ENCODE measurements around the gene PHF3. TPM values are rescaled to one million over a fixed set of nuclear protein-coding genes. Genes with fewer than 3 reads are reported as not detected.

Gene PHF3
- total RNA-seq, 1 donor from 2014 or later, result 50.6 TPM

- no peak overlapping the region for H3K27ac Mint-ChIP-seq
- H3K36me3 Mint-ChIP-seq, result no peaks in the 10 kb centered on the region
- no peaks in the 10 kb centered on the region for H3K4me1 Mint-ChIP-seq (ENCODE audit: unreplicated experiment)
- peaks cover 7% of the 10 kb centered on the region for H3K9me3 Mint-ChIP-seq
- DNase-seq (ENCODE audit: extremely low spot score, unreplicated experiment), result no peak
- no peaks in the 10 kb centered on the region for H3K27me3 Mint-ChIP-seq
- no peak overlapping the region for H3K4me3 Mint-ChIP-seq
- no peak for TF ChIP-seq CTCF (conservative IDR thresholded peaks at IDR 0.05)
Observed at GRCh38 chr6:63739094-63739687, 103.6 kb downstream of the PHF3 start.

- Mint-ChIP-seq H3K27me3 (no peaks in the 10 kb centered on the region), H3K4me3 (no peak overlapping the region), H3K27ac (no peak overlapping the region), H3K36me3 (no peaks in the 10 kb centered on the region), H3K4me1 (ENCODE audit: unreplicated experiment) (no peaks in the 10 kb centered on the region), H3K9me3 (peaks cover 2% of the 10 kb centered on the region)
- DNase-seq (ENCODE audit: extremely low spot score, unreplicated experiment), result no peak
- no peak for TF ChIP-seq CTCF (conservative IDR thresholded peaks at IDR 0.05)
Observed at GRCh38 chr6:63740709-63741108, 105.1 kb downstream of the PHF3 start.

- no peaks in the 10 kb centered on the region for H3K36me3 Mint-ChIP-seq
- H3K27me3 Mint-ChIP-seq, result no peaks in the 10 kb centered on the region
- TF ChIP-seq CTCF (conservative IDR thresholded peaks at IDR 0.05), result no peak
- no peaks in the 10 kb centered on the region for H3K4me1 Mint-ChIP-seq (ENCODE audit: unreplicated experiment)
- no peak overlapping the region for H3K4me3 Mint-ChIP-seq
- no peaks in the 10 kb centered on the region for H3K9me3 Mint-ChIP-seq
- H3K27ac Mint-ChIP-seq, result no peak overlapping the region
- DNase-seq (ENCODE audit: extremely low spot score, unreplicated experiment), result no peak
Observed at GRCh38 chr6:63742060-63742459, 106.5 kb downstream of the PHF3 start.

GRCh38 chr6:63743691-63744090 is 108.1 kb downstream of the PHF3 start:
- Mint-ChIP-seq H3K9me3 (no peaks in the 10 kb centered on the region), H3K36me3 (no peaks in the 10 kb centered on the region), H3K4me1 (ENCODE audit: unreplicated experiment) (no peaks in the 10 kb centered on the region), H3K27ac (no peak overlapping the region), H3K4me3 (no peak overlapping the region), H3K27me3 (no peaks in the 10 kb centered on the region)
- no peak for TF ChIP-seq CTCF (conservative IDR thresholded peaks at IDR 0.05)
- no peak for DNase-seq (ENCODE audit: extremely low spot score, unreplicated experiment)

GRCh38 chr6:63744810-63745209 is 109.2 kb downstream of the PHF3 start:
- H3K27me3 Mint-ChIP-seq, result no peaks in the 10 kb centered on the region
- TF ChIP-seq CTCF (conservative IDR thresholded peaks at IDR 0.05), result no peak
- peaks cover 4% of the 10 kb centered on the region for H3K36me3 Mint-ChIP-seq
- H3K4me1 Mint-ChIP-seq (ENCODE audit: unreplicated experiment), result no peaks in the 10 kb centered on the region
- no peak overlapping the region for H3K27ac Mint-ChIP-seq
- no peak overlapping the region for H3K4me3 Mint-ChIP-seq
- H3K9me3 Mint-ChIP-seq, result no peaks in the 10 kb centered on the region
- DNase-seq (ENCODE audit: extremely low spot score, unreplicated experiment), result no peak

GRCh38 chr6:63745784-63746183 is 110.2 kb downstream of the PHF3 start:
- Mint-ChIP-seq H3K27ac (no peak overlapping the region), H3K36me3 (peaks cover 4% of the 10 kb centered on the region), H3K4me1 (ENCODE audit: unreplicated experiment) (no peaks in the 10 kb centered on the region), H3K27me3 (no peaks in the 10 kb centered on the region), H3K4me3 (no peak overlapping the region), H3K9me3 (no peaks in the 10 kb centered on the region)
- TF ChIP-seq CTCF (conservative IDR thresholded peaks at IDR 0.05), result no peak
- DNase-seq (ENCODE audit: extremely low spot score, unreplicated experiment), result no peak
